Ecto neural progenitor cell (in vitro differentiated cells): ENCODE results near the gene CAPRIN1.

Experiments
- DNase-seq: peaks from one replicate; pipeline ENCODE4 v3.0.0-alpha.2; 2018; ENCODE audit warnings: low spot score

CAPRIN1 gene

GRCh38 chr11:34143048-34143447, 91.5 kb downstream of the CAPRIN1 start:
- DNase-seq = no peak

DNA sequence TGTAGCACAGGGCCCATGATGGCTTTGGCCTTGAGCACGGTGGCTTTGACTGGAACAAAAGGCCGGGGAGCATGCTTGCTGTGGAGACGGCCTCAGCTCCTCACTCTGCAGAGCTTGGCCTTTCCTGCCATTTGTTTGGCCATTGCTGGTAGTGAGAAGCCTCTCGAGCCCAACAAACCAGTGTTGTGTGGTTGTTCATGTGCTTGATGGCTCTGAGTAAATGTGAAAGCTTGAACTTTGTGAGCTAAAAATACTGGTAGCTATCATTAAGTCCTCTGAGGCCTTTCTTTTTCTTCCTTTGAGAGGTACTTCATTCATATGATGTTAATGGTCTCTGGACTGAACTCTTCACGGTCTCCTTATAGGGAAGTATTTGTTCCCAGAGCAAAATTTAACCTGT, 93.5 kb downstream of the CAPRIN1 start:
- DNase-seq = no peak

- no peak for DNase-seq
These were observed 94.4 kb downstream of the CAPRIN1 start for GRCh38 chr11:34145847-34146381.

GRCh38 chr11:34146411-34146810, 94.9 kb downstream of the CAPRIN1 start:
- DNase-seq = no peak

- no peak for DNase-seq
These were observed 95.3 kb downstream of the CAPRIN1 start for GRCh38 chr11:34146866-34147265.

- DNase-seq = no peak
These were observed 96.0 kb downstream of the CAPRIN1 start for GRCh38 chr11:34147581-34147980.

DNA sequence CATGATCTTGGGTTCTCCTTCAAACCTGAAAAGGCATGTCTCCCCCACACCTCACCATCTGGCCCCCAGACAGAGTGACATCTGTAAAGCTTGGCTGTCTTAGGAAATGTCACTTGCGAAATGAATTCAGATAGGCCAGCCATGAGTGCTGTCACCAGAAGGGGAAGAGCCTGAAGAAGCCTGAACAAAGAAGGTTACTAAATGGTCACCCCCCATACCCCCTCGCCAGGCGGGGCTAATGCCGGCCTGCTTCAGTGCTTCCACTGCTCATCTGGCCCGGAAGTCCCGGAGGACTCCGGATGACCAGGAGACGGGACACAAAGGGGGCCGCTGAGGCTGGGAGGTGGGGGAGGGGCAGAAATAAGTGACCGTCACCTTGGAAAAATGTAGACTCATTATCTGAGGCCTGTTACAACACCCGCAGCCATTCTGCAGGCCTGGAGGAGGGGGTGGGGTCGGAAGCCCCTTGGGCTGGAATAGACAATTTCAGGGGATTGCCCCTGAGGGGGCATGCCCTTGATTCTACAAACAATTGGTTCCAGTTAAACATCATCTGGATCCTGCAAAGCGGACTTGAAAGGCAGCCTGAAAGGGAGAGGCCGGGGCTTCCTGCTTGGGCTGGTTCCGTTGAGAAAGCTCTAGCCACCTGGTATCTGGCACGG, 97.1 kb downstream of the CAPRIN1 start:
- DNase-seq = no peak

- no peak for DNase-seq
These were observed 97.7 kb downstream of the CAPRIN1 start for GRCh38 chr11:34149274-34149673.

DNA sequence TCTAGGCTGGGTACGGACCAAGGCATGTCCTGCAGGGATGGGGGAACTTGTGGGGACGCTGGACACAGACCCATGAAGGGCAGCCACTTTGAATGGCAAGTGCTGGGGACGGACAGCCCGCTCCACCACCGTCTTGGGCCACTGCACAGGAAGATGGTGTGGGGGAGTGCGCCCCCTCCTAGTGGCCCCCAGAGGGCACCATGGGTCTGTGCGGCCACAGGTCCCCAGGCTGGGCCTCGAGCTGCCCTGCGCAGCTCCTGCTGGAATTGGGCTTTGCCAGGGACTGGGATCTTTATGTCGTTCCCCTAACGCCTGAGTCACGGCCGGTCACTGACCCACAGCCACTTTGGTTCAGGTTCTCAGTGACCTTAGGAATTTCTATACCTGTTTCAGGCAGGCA, 98.3 kb downstream of the CAPRIN1 start:
- no peak for DNase-seq

GRCh38 chr11:34150494-34151151, 99.1 kb downstream of the CAPRIN1 start:
- DNase-seq = no peak
